GM19328 (cell line): Measurements from ENCODE around the gene NACC2.
"Not testable (repeated sequence)": the region's sequence is repeated elsewhere in the genome, so short reads cannot be mapped to it uniquely, and the experiment has no call there.

Experiments used
- ATAC-seq: cut with Tn5 transposase; IDR thresholded peaks from one replicate; pipeline ENCODE4 v1.9.1; 2021; ENCODE audit warnings: mild to moderate bottlenecking, moderate library complexity; ENCODE audit not compliant: unreplicated experiment

The NACC2 gene

DNA sequence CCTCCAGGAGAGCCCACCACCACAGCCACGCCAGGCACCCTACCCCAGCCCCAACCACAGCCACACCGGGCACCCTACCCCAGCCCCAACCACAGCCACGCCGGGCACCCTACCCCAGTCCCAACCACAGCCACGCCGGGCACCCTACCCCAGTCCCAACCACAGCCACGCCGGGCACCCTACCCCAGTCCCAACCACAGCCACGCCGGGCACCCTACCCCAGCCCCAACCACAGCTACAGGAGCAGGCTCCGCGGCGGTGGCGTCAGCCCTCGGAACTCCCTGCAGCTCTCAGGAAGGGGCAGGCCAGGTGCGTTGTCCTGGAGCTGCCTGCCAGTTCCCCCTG, 128.2 kb downstream of the NACC2 start:
- ATAC-seq: not testable (repeated sequence)

DNA sequence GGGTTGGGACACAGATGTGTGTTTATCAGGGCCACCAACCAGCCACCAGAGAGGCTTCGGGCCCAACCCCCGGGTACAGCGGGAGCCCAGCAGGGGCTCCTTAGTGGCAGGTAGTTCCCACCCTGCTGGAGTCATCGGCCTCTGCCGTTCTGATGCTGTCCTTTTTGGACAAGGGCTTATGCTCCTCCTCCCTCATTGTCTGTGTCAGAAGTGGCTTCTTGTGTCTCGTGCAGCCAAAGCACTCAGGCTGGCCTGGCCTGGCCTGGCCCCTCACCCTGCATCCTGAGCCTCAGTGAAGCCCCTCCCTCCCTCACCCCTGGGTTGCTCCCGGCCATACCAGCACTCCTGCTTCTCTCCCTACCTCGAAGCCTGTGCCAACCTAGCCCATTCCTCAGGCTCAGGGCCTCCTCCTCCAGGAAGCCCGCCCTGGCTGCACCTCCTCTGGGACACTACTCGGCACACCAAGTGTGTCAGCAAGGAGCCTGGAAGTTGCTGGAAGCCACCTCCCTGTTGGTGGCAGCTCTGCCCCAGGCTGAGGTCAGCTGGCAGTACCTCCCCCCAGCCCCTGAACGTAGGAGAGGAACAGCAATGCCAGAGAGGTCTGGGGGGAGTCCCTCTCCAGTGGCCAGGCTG, 129.8 kb downstream of the NACC2 start:
- no peak for ATAC-seq

DNA sequence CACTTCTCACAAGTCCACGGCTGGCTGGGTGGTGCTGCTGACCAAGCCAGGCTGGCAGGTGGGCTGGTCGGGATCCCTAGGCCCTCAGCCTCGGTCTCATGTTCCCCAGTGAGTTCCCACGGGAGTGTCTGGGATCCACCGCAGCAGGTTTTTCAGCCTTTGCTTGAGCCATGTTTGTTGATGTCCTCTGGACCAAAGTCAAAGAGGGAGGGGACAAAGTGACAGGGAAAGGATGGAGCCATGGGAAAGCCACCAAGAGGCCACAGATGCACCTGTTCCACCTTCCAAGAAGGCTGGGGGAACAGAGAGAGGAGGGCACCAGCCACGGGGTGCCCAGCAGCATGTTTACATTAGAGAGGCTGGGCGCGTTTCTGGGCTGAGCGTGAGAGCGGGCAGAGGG, 131.2 kb downstream of the NACC2 start:
- ATAC-seq: no peak

DNA sequence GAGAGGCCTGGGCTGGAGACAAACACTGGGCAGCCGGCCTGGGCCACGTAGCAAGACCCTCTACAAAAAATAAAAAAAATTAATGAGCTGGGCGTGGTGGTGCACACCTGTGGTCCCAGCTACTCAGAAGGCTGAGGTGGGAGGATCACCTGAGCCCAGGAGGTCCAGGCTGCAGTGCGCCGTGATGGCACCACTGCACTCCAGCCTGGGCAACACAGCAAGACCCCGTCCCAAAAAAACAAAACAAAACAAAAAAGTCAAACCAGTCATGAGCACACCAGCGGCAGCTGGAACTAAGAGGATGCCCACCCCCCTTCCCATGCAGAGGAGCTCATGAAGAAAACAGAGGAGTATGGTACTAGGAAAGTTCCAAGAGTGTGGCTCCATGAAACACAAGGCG, 131.8 kb downstream of the NACC2 start:
- no peak for ATAC-seq

DNA sequence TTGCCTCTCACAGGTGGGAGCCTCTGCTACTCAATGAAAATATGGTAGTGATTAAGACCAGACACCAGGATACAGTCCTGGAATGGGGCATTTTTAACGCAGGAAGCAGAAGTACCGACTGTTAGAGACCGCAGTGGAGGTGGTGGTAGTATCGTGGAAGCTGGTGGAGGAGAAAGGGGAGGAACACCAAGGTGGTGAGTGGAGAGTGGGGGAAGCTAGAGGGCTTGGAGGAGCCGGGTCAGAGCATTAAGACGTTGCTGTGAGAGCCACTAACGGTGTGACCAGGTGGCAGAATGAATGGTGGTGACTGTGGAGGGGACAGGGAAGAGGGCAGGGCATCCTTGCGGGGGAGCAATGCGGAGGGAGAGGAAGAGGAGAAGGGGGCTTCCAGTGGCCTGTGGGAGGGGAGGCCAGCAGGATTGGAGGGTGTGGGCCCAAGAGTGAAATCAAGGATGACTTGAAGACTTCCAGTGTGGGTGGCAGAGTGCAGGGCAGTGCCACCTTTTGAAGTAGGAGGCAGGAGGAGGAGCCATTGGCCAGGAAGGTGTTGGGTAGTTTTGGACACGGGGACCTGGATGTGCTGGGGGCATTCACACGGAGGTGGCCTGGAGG, 132.3 kb downstream of the NACC2 start:
- no peak for ATAC-seq

DNA sequence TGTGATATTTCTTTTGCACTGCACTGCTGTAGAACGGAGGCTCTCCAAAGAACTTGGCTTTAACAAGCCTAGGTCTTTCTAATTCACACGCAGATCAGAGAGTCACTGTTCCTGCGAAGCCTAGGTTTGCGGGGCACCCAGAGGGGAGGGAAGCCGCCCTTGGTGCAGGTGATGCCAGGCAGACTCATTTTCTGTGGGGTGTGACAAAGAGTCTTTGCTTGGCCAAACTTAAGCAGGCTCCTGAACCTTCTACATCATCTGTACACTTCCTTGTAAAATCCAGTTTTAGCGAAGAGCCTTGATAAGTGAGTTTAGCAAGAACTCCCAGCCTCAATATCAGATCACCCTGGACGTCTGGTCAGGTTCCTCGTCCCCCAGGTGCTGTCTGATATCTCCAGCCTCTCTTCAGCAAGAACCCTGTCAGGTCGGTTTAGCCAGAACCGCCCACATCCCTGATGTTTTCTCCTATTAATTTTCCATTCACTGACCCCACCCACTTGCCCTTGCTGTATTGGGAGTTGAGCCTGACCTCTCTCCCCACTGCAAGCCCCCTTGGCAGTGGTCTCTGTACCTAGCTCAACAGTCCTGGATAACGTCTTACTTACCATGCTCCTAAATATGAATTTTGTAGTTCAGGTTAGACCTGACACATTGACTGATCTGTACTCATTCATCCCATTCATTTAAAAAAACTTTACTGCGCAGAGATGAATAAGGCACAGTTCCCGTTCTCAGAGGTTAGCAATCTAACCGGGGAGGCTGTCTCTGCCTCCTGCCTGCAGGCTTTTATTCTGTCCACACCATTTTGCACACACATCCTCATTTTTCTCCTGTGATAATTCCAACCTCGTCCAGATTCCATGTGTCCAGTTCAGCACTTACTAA, 133.0 kb downstream of the NACC2 start:
- ATAC-seq: no peak

DNA sequence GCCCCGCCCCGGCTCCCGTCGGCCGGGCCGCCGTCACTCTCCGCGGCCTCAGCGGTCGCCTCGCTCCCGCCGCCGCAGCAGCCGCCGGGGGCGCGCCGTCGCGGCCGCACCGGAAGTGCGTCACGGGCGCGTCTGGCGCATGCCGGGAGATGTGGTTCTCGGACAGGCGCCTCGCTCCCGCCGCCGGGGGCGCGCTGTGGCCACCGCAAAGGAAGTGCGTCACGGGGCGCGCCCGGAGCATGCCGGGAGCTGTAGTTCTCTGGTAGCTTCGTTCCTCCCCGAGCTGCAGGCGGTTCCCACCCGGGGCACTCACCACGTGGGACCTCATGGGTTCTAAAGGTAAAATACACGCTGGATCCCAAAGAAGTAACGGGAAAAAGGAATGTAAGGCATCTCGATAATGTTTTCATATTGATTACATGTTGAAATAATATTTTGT, 133.8 kb downstream of the NACC2 start, which contains the start of gene UBAC1:
TSS of gene UBAC1 (minus strand) at position 97 of the 439 bp plus-strand sequence. CDS start 211 bp downstream, outside the sequence.
- ATAC-seq: peak; percentile 91

DNA sequence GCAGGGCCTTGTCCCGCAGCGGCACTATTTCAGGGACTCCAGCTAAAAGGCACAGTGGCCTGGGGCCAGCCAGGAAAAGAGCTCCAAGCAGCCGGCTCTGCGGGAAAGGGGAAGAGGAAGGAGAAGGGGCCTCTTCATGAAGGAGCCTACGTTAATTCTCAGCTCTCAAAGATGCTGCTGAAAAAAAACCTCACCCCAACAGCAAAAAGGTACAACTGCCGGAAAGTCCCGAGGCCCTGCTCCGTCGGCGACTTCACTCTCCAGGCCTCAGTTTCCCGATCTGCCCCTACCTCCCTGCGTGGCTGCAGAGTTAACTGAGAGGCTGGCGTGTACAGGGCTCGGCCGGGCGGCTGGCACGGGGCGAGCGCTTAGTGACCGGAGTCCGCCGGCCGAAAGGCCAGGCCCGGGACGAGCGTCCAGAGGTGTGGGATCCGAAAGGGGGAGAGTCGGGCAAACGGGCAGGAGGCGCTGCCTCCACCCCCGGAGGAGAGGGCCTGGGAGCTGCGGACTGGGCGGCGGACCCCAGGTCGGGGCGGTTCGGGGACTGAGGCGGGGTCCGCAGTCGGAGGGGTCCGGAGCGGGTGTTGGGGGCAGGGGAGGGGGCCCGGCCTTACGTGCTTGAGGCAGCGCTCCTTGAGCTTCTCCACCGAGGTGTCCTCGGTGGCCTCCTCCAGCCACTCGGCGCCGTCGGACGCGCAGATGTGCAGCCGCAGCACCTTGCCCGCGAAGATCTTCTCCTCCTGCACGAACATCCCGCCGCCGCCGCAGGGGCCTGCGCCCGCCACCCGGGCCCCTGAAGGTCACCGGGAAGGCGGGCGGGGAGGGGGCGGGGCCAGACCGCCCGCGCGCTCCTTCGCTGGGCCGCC, 134.4 kb downstream of the NACC2 start:
- peak; percentile 10 for ATAC-seq

DNA sequence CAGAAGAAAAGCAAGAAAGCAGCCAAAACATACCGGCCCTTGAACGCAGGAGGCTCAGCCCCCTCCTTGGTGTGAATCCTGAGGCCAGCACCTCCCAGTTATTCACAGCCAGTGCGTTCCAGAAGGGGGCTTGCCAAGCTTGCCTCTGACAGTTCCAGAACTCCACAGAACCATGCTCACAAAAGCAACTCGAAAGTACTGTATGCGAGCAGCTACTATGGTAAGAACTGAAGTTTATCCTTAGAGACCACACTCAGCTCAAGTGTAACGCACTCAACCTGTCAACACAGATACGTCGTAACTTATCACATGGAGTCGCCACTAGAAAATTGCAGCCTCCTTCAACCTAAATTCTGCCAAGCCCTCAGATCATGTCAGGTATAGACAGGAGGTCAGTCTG, 135.3 kb downstream of the NACC2 start:
- no peak for ATAC-seq

DNA sequence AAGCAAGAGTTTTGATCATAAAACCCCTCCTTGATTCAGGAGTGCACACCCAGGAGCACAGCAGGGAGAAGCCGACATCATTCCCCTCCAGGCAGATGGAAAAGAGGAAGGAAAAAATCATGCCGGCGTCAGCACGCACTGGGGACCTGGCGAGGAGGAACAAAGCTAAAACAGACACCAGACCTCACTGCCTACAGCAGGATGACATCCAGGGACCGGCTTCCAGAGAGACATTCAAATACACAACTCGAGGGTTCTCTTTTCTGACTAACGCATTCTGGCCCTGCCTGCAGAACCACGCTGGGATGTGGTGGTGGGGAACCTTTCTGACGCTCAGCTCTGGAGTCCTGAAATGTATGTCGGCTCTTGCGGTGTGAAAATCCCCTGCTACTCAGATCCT, 136.6 kb downstream of the NACC2 start:
- no peak for ATAC-seq

DNA sequence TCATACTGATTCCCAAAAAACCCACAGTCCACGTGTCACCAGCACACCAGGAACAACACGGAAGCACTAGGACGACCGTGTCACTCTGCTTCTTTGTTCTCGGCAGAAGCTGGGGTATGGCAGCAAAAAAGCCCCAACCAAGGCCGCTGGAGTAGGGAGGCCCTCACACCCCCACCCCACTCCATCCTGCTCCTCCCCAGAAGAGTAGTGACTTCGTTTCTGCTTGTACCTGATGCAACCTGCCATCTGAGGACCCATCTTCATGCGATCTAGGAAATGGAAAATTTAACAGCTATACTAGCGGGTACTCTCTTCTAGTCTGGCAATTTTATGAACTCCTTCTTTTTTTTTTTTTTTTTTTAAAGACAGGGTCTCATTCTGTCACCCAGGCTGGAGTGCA, 137.7 kb downstream of the NACC2 start:
- ATAC-seq: no peak

DNA sequence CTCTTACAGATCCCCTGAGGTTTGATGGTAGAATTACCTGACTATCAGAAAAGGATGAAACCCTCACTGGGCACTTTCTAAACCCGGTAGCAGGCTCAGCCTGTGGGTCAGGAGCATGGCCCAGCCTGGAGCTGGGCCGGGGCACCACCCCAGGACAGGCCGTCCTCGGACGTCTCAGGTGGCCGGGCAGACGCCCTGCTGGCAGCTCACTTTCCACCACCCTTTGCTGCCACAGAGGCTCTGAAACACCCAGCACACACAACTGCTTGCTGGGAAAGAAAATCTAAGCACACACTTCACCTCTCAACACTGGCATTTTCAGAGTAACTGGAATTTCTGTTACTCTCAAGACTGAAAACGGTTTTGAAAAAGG, 138.3 kb downstream of the NACC2 start:
- ATAC-seq: no peak
